ENCODE measurements around the gene PI4K2A.

PI4K2A gene

GRCh38 chr10:97640174-97640867, at the start of gene PI4K2A:
TSS of gene PI4K2A (plus strand) at chr10:97640671. CDS start at chr10:97640743, 72 bp downstream.
- peak; percentile 99 for ATAC-seq

- ATAC-seq, result no peak
Measured at GRCh38 chr10:97590748-97591495, 49.5 kb upstream of the PI4K2A start.

- no peak for ATAC-seq
Measured at GRCh38 chr10:97593421-97593820, 47.0 kb upstream of the PI4K2A start.

- no peak for ATAC-seq
Measured at GRCh38 chr10:97596101-97597082, 44.1 kb upstream of the PI4K2A start.

- no peak for ATAC-seq
Measured at GRCh38 chr10:97597778-97598177, 42.7 kb upstream of the PI4K2A start.

- no peak for ATAC-seq
Measured at GRCh38 chr10:97598407-97599271, 41.8 kb upstream of the PI4K2A start.

- ATAC-seq, result no peak
Measured at GRCh38 chr10:97599272-97599619, 41.2 kb upstream of the PI4K2A start.

- ATAC-seq, result no peak
Measured at GRCh38 chr10:97600616-97601015, 39.9 kb upstream of the PI4K2A start.

GRCh38 chr10:97601268-97602215, 38.9 kb upstream of the PI4K2A start:
- ATAC-seq, result no peak

GRCh38 chr10:97607095-97607636, 33.3 kb upstream of the PI4K2A start:
- ATAC-seq, result no peak

- no peak for ATAC-seq
Measured at GRCh38 chr10:97608991-97609561, 31.4 kb upstream of the PI4K2A start.

- ATAC-seq, result no peak
Measured at GRCh38 chr10:97611473-97611872, 29.0 kb upstream of the PI4K2A start.

GRCh38 chr10:97612386-97612785, 28.1 kb upstream of the PI4K2A start:
- no peak for ATAC-seq

GRCh38 chr10:97618285-97618684, 22.2 kb upstream of the PI4K2A start:
- ATAC-seq, result no peak

GRCh38 chr10:97618733-97619132, 21.7 kb upstream of the PI4K2A start:
- no peak for ATAC-seq

- no peak for ATAC-seq
Measured at GRCh38 chr10:97623277-97623676, 17.2 kb upstream of the PI4K2A start.

GRCh38 chr10:97627731-97628130, 12.7 kb upstream of the PI4K2A start:
- ATAC-seq, result no peak

- ATAC-seq, result no peak
Measured at GRCh38 chr10:97628228-97628627, 12.2 kb upstream of the PI4K2A start.

- ATAC-seq, result no peak
Measured at GRCh38 chr10:97629289-97629688, 11.2 kb upstream of the PI4K2A start.

GRCh38 chr10:97631098-97631497, 9.4 kb upstream of the PI4K2A start:
- ATAC-seq, result no peak
